Uterus (tissue), 4 donors: ENCODE results near the gene CBLN3. TPM values are rescaled to one million over a fixed set of nuclear protein-coding genes. Genes with fewer than 3 reads are reported as not detected.

Experiments used
- DNase-seq, 2 donors: peaks; one replicate each; pipeline ENCODE4 v3.0.0-alpha.2; 2019 to 2020
- H3K27ac ChIP-seq, 2 donors: fragments of 200-600 bp; sonication (generic); 1 replicate in 1 of 2; 2 replicates in 1 of 2; pipeline ENCODE4 v1.5.1; 2016 to 2018
- H3K27me3 ChIP-seq, 2 donors: fragments of 200-600 bp; sonication (generic); one replicate each; pipeline ENCODE4 v1.5.1; 2018 to 2019; ENCODE audit warnings: control low read depth in 1 of 2
- H3K36me3 ChIP-seq, 2 donors: fragments of 200-600 bp; sonication (generic); one replicate each; pipeline ENCODE4 v1.5.1; 2019; ENCODE audit warnings: control low read depth in 1 of 2
- H3K4me1 ChIP-seq, 2 donors: fragments of 200-600 bp; sonication (generic); one replicate each; pipeline ENCODE4 v1.5.1; 2018 to 2019; ENCODE audit warnings: control low read depth in 1 of 2
- H3K4me3 ChIP-seq, 2 donors: fragments of 200-600 bp; sonication (generic); 1 replicate in 1 of 2; 2 replicates in 1 of 2; pipeline ENCODE4 v1.5.1; 2018 to 2019; ENCODE audit warnings: mild to moderate bottlenecking in 1 of 2
- H3K9me3 ChIP-seq, 2 donors: fragments of 200-600 bp; sonication (generic); one replicate each; pipeline ENCODE4 v1.5.1; 2019; ENCODE audit warnings: control low read depth in 1 of 2
- CTCF ChIP-seq, 4 experiments: fragments of 200-600 bp in 2 of 4; fragments of 450-650 bp in 2 of 4; sonication (generic) in 2 of 4; IDR thresholded peaks; one replicate each; pipeline ENCODE4 v1.5.1; 2016 to 2019; ENCODE audit warnings: antibody characterized with exemption in 4 of 4, mild to moderate bottlenecking in 2 of 4, moderate library complexity in 1 of 4
- POLR2A ChIP-seq, 2 donors: fragments of 450-650 bp; IDR thresholded peaks; one replicate each; pipeline ENCODE4 v1.6.1; 2016; ENCODE audit warnings: antibody characterized with exemption in 2 of 2, mild to moderate bottlenecking in 1 of 2, moderate library complexity in 1 of 2
- intact Hi-C: fragments of 100-400 bp; cut with DNase I; formaldehyde crosslinking; loops from one replicate; pipeline ENCODE4 v1.15.1; 2023; ENCODE audit warnings: low total_unique reads
- total RNA-seq, 4 donors: library from RNA; depleted of rRNA in 3 of 4; stranded (reverse); fragments of >200 nt in 3 of 4; gene quantifications; one replicate each; pipeline versions ENCODE4 v1.1.0 to v1.2.4, GENCODE V29; 2014 to 2023
- donor health status: DM: yes; HTN: yes; CAD: no.

Gene CBLN3
- total RNA-seq, 4 donors from 2014 or later: 1.3 to 3.3 (median 3.2) TPM; not detected in 1

GRCh38 chr14:24409956-24410355, 19.5 kb downstream of the CBLN3 start:
- Histone ChIP-seq H3K27ac (no peak overlapping the region), H3K9me3 (no peaks in the 10 kb centered on the region), H3K27me3 (no peaks in the 10 kb centered on the region), H3K4me3 (no peak overlapping the region), H3K4me1 (no peaks in the 10 kb centered on the region), H3K36me3 (no peaks in the 10 kb centered on the region)
- TF ChIP-seq CTCF (IDR thresholded peaks at IDR 0.05): no peak
- TF ChIP-seq POLR2A (IDR thresholded peaks at IDR 0.05): no peak
- no peak for DNase-seq
- intact Hi-C loops: no loop called here

GRCh38 chr14:24409192-24409591, 20.3 kb downstream of the CBLN3 start:
- DNase-seq: no peak
- H3K4me3 ChIP-seq: no peak overlapping the region
- no peak for TF ChIP-seq CTCF (IDR thresholded peaks at IDR 0.05)
- TF ChIP-seq POLR2A (IDR thresholded peaks at IDR 0.05): no peak
- intact Hi-C loops: no loop called here
- no peaks in the 10 kb centered on the region for H3K36me3 ChIP-seq
- no peaks in the 10 kb centered on the region for H3K9me3 ChIP-seq
- H3K27ac ChIP-seq: no peak overlapping the region
- no peaks in the 10 kb centered on the region for H3K27me3 ChIP-seq
- H3K4me1 ChIP-seq: no peaks in the 10 kb centered on the region

- Histone ChIP-seq H3K4me1 (no peaks in the 10 kb centered on the region), H3K9me3 (no peaks in the 10 kb centered on the region), H3K36me3 (no peaks in the 10 kb centered on the region), H3K27me3 (no peaks in the 10 kb centered on the region), H3K27ac (no peak overlapping the region), H3K4me3 (no peak overlapping the region)
- no peak for DNase-seq
- TF ChIP-seq POLR2A (IDR thresholded peaks at IDR 0.05) (no peak), CTCF (IDR thresholded peaks at IDR 0.05) (no peak)
- intact Hi-C loops: no loop called here
Measured at GRCh38 chr14:24408764-24409163, 20.7 kb downstream of the CBLN3 start.

- H3K27ac ChIP-seq: no peak overlapping the region
- no peaks in the 10 kb centered on the region for H3K9me3 ChIP-seq
- H3K27me3 ChIP-seq: no peaks in the 10 kb centered on the region
- intact Hi-C loops: no loop called here
- no peaks in the 10 kb centered on the region for H3K4me1 ChIP-seq
- DNase-seq: no peak
- no peaks in the 10 kb centered on the region for H3K36me3 ChIP-seq
- H3K4me3 ChIP-seq: no peak overlapping the region
- TF ChIP-seq CTCF (IDR thresholded peaks at IDR 0.05) (no peak), POLR2A (IDR thresholded peaks at IDR 0.05) (no peak)
Measured at GRCh38 chr14:24407608-24408325, 21.7 kb downstream of the CBLN3 start.

- Histone ChIP-seq H3K4me3 (no peak overlapping the region), H3K4me1 (no peaks in the 10 kb centered on the region), H3K9me3 (no peaks in the 10 kb centered on the region), H3K27me3 (no peaks in the 10 kb centered on the region), H3K27ac (no peak overlapping the region), H3K36me3 (no peaks in the 10 kb centered on the region)
- intact Hi-C loops: no loop called here
- no peak for TF ChIP-seq CTCF (IDR thresholded peaks at IDR 0.05)
- TF ChIP-seq POLR2A (IDR thresholded peaks at IDR 0.05): no peak
- DNase-seq: no peak
Measured at GRCh38 chr14:24406416-24406815, 23.1 kb downstream of the CBLN3 start.
